Measurements from ENCODE around the gene ADPRS. TPM values are rescaled to one million over a fixed set of nuclear protein-coding genes. Genes with fewer than 3 reads are reported as not detected.

Gene ADPRS
- total and polyA plus RNA-seq, 9 of the 15 experiments (the other 6 are each of a cell fraction or from before 2014, with no cell fraction given), result 5.9 to 40.0 (median 27.4) TPM

- no peak for TF ChIP-seq ZNF449 (CRISPR knock-in tag; IDR thresholded peaks at IDR 0.05)
Measured at GRCh38 chr1:36093929-36094328, 5.2 kb downstream of the ADPRS start (continued).

- POLR2A ChIA-PET, result interaction anchor here (0.5 to 1.5 kb wide), 7 partner anchors 8 to 481 kb away, joined by 3 to 6 read pairs (median 3); no protein-coding TSS in a partner anchor
- TF ChIP-seq ZNF696 (CRISPR knock-in tag; conservative IDR thresholded peaks at IDR 0.05) (no peak), ZNF780A (CRISPR knock-in tag; IDR thresholded peaks at IDR 0.05) (no peak), RBM14 (IDR thresholded peaks at IDR 0.05; ENCODE audit: borderline replicate concordance, insufficient read depth, low read depth, low read length) (no peak), SMAD2 (IDR thresholded peaks at IDR 0.05; ENCODE audit: low read depth, low read length) (no peak), ZNF76 (CRISPR knock-in tag; IDR thresholded peaks at IDR 0.05; ENCODE audit: borderline replicate concordance) (no peak), DPF2 (IDR thresholded peaks at IDR 0.05) (no peak), SNIP1 (IDR thresholded peaks at IDR 0.05; ENCODE audit: low read depth) (no peak), SAFB (IDR thresholded peaks at IDR 0.05; ENCODE audit: borderline replicate concordance, low read depth, low read length) (no peak), STAT5B (CRISPR knock-in tag; IDR thresholded peaks at IDR 0.05) (no peak), NFE2L1 (tag; IDR thresholded peaks at IDR 0.05; ENCODE audit: borderline replicate concordance, low read depth) (no peak), CTCF (IDR thresholded peaks at IDR 0.05 in 2 of 3, conservative IDR thresholded peaks at IDR 0.05 in 1 of 3; ENCODE audit: insufficient read depth in 2 of 3, low read depth in 1 of 3, low read length in 3 of 3) (no peak), BHLHE40 (IDR thresholded peaks at IDR 0.05; ENCODE audit: low read length) (no peak), MXD1 (CRISPR knock-in tag; IDR thresholded peaks at IDR 0.05; ENCODE audit: borderline replicate concordance, poor library complexity, severe bottlenecking) (no peak), ZNF589 (CRISPR knock-in tag; IDR thresholded peaks at IDR 0.05; ENCODE audit: low read depth) (no peak), U2AF2 (optimal IDR thresholded peaks at IDR 0.05; ENCODE audit: low read depth, low read length) (no peak)
Measured at GRCh38 chr1:36094621-36095061, 5.9 kb downstream of the ADPRS start.

More at GRCh38 chr1:36094621-36095061, 5.9 kb downstream of the ADPRS start:
- FAIRE-seq, result no peak
- CTCF ChIA-PET (ENCODE audit: low intra/inter-chr PET ratio), result no interaction called here
- BruUV-seq (replicated peaks), result no TSS peak
- Histone ChIP-seq H3K27me3 (ENCODE audit: control insufficient read depth in 2 of 2, insufficient read depth in 2 of 2, low read length in 2 of 2) (no peaks in the 10 kb centered on the region), H2AFZ (ENCODE audit: low read depth, low read length) (no peak overlapping the region), H3K4me2 (ENCODE audit: insufficient read depth, low read length) (no peak overlapping the region), H4K20me1 (replicated peaks; ENCODE audit: control insufficient read depth, insufficient read depth, low read length) (no peaks in the 10 kb centered on the region), H3K4me1 (replicated peaks in 1 of 2; ENCODE audit: control insufficient read depth in 2 of 2, insufficient read depth in 2 of 2, low read length in 2 of 2) (peaks cover 5 to 30% of the 10 kb centered on the region in 2 experiments; a peak in 4 of 5 replicates), H3K27ac (ENCODE audit: extremely low read depth, low read depth, low read length) (no peak overlapping the region), H3K9me1 (ENCODE audit: control insufficient read depth, insufficient read depth, low read length) (peaks cover 5% of the 10 kb centered on the region), H3K9ac (ENCODE audit: insufficient read depth in 1 of 2, low read depth in 2 of 2, low read length in 2 of 2) (peak overlapping the region in 1 of 2 experiments; percentile 49; a peak in 2 of 4 replicates), H3K4me3 (no peak overlapping the region), H3K9me3 (replicated peaks; ENCODE audit: control insufficient read depth, insufficient read depth, low read depth, low read length) (no peaks in the 10 kb centered on the region), H3K79me2 (ENCODE audit: control insufficient read depth, insufficient read depth, low read length) (peaks cover 11% of the 10 kb centered on the region), H3K36me3 (ENCODE audit: control insufficient read depth, insufficient read depth, low read length) (peaks cover 62% of the 10 kb centered on the region; the same call in 2 of the 3 replicates)
- no peak for ATAC-seq
- in situ Hi-C loops (cut with MboI), result loop anchor here (5.0 kb wide), 1 partner anchor 93 kb away; no protein-coding TSS in a partner anchor
- no peak for DNase-seq (ENCODE audit: extremely low read depth in 1 of 4, low spot score in 3 of 4)
- WGBS (ENCODE audit: insufficient coverage, low coverage, missing lambda C conversion rate), result 83% methylated on average over 8 of the region's 8 CpGs
- intact Hi-C loops (cut with micrococcal nuclease), result no loop called here
